ENCODE measurements around the gene CAMTA1. TPM values are rescaled to one million over a fixed set of nuclear protein-coding genes. Genes with fewer than 3 reads are reported as not detected.

CAMTA1 gene
- total and polyA plus RNA-seq, 9 of the 15 experiments (the other 6 are each of a cell fraction or from before 2014, with no cell fraction given): 43.9 to 161 (median 65.9) TPM

GRCh38 chr1:7253118-7253480 lies 467.8 kb downstream of the CAMTA1 start:
- Histone ChIP-seq H3K27ac (ENCODE audit: extremely low read depth, low read depth, low read length) (no peak overlapping the region), H3K9me3 (replicated peaks; ENCODE audit: control insufficient read depth, insufficient read depth, low read depth, low read length) (no peaks in the 10 kb centered on the region), H3K27me3 (ENCODE audit: control insufficient read depth in 2 of 2, insufficient read depth in 2 of 2, low read length in 2 of 2) (peaks cover 55 to 63% of the 10 kb centered on the region in 2 experiments), H4K20me1 (replicated peaks; ENCODE audit: control insufficient read depth, insufficient read depth, low read length) (peaks cover 13% of the 10 kb centered on the region; the same call in 1 of the 2 replicates), H3K36me3 (ENCODE audit: control insufficient read depth, insufficient read depth, low read length) (no peaks in the 10 kb centered on the region), H3K4me1 (replicated peaks in 1 of 2; ENCODE audit: control insufficient read depth in 2 of 2, insufficient read depth in 2 of 2, low read length in 2 of 2) (no peaks in the 10 kb centered on the region), H3K4me3 (no peak overlapping the region), H2AFZ (ENCODE audit: low read depth, low read length) (no peak overlapping the region), H3K9me1 (ENCODE audit: control insufficient read depth, insufficient read depth, low read length) (no peaks in the 10 kb centered on the region), H3K79me2 (ENCODE audit: control insufficient read depth, insufficient read depth, low read length) (no peaks in the 10 kb centered on the region), H3K9ac (ENCODE audit: insufficient read depth in 1 of 2, low read depth in 2 of 2, low read length in 2 of 2) (no peak overlapping the region), H3K4me2 (ENCODE audit: insufficient read depth, low read length) (no peak overlapping the region)
- no peak for ATAC-seq
- DNase-seq (ENCODE audit: extremely low read depth in 1 of 4, low spot score in 3 of 4): no peak
- in situ Hi-C loops (cut with MboI): no loop called here
- no TSS peak for BruUV-seq (replicated peaks)
- TF ChIP-seq ZNF324 (CRISPR knock-in tag; IDR thresholded peaks at IDR 0.05) (no peak), ZKSCAN3 (CRISPR knock-in tag; IDR thresholded peaks at IDR 0.05) (no peak), ZNF140 (CRISPR knock-in tag; IDR thresholded peaks at IDR 0.05) (no peak), JUN (IDR thresholded peaks at IDR 0.05; ENCODE audit: borderline replicate concordance, low read depth, low read length) (no peak), JUN (CRISPR knock-in tag; IDR thresholded peaks at IDR 0.05; ENCODE audit: borderline replicate concordance) (no peak), RBM39 (optimal IDR thresholded peaks at IDR 0.05; ENCODE audit: low read depth, low read length) (no peak), ZFP30 (CRISPR knock-in tag; IDR thresholded peaks at IDR 0.05; ENCODE audit: borderline replicate concordance) (no peak), IFI16 (CRISPR knock-in tag; IDR thresholded peaks at IDR 0.05) (no peak), CBFB (CRISPR knock-in tag; IDR thresholded peaks at IDR 0.05) (no peak), HMG20A (CRISPR knock-in tag; conservative IDR thresholded peaks at IDR 0.05) (no peak), ZNF282 (CRISPR knock-in tag; IDR thresholded peaks at IDR 0.05) (no peak), ZNF695 (CRISPR knock-in tag; IDR thresholded peaks at IDR 0.05) (no peak), CGGBP1 (CRISPR knock-in tag; IDR thresholded peaks at IDR 0.05) (no peak), ZSCAN29 (IDR thresholded peaks at IDR 0.05) (no peak)
- FAIRE-seq: no peak
- POLR2A ChIA-PET: no interaction called here
- 0% methylated on average over 4 of the region's 4 CpGs for WGBS (ENCODE audit: insufficient coverage, low coverage, missing lambda C conversion rate)
- intact Hi-C loops (cut with micrococcal nuclease): no loop called here
- CTCF ChIA-PET (ENCODE audit: low intra/inter-chr PET ratio): no interaction called here
